ENCODE measurements around the gene BIRC6. TPM values are rescaled to one million over a fixed set of nuclear protein-coding genes. Genes with fewer than 3 reads are reported as not detected.

Gene BIRC6
- total RNA-seq, 1 donor from 2014 or later, result 59.4 TPM

GRCh38 chr2:32565902-32566301 lies 209.1 kb downstream of the BIRC6 start:
- peaks cover 0 to 7% of the 10 kb centered on the region in 2 donors for H3K9me3 ChIP-seq
- no peaks in the 10 kb centered on the region for H3K4me1 ChIP-seq
- TF ChIP-seq, protein P1, sequence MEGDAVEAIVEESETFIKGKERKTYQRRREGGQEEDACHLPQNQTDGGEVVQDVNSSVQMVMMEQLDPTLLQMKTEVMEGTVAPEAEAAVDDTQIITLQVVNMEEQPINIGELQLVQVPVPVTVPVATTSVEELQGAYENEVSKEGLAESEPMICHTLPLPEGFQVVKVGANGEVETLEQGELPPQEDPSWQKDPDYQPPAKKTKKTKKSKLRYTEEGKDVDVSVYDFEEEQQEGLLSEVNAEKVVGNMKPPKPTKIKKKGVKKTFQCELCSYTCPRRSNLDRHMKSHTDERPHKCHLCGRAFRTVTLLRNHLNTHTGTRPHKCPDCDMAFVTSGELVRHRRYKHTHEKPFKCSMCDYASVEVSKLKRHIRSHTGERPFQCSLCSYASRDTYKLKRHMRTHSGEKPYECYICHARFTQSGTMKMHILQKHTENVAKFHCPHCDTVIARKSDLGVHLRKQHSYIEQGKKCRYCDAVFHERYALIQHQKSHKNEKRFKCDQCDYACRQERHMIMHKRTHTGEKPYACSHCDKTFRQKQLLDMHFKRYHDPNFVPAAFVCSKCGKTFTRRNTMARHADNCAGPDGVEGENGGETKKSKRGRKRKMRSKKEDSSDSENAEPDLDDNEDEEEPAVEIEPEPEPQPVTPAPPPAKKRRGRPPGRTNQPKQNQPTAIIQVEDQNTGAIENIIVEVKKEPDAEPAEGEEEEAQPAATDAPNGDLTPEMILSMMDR (IDR thresholded peaks at IDR 0.05), result no peak
- H3K27me3 ChIP-seq, result no peaks in the 10 kb centered on the region
- intact Hi-C loops (cut with DNase I), result no loop called here
- H3K36me3 ChIP-seq, result peaks cover 0 to 22% of the 10 kb centered on the region in 2 donors
- no peak overlapping the region for H3K4me3 ChIP-seq
- H3K27ac ChIP-seq, result no peak overlapping the region
- DNase-seq (ENCODE audit: low spot score in 2 of 2), result no peak

- H3K36me3 ChIP-seq, result peaks cover 10 to 13% of the 10 kb centered on the region in 2 donors
- TF ChIP-seq, protein P1 (IDR thresholded peaks at IDR 0.05), result no peak
- no peaks in the 10 kb centered on the region for H3K27me3 ChIP-seq
- intact Hi-C loops (cut with DNase I), result no loop called here
- no peak for DNase-seq (ENCODE audit: low spot score in 2 of 2)
- H3K4me1 ChIP-seq, result no peaks in the 10 kb centered on the region
- H3K9me3 ChIP-seq, result no peaks in the 10 kb centered on the region
- no peak overlapping the region for H3K4me3 ChIP-seq
- H3K27ac ChIP-seq, result no peak overlapping the region
Measured at GRCh38 chr2:32572030-32572429, 215.2 kb downstream of the BIRC6 start.

DNA sequence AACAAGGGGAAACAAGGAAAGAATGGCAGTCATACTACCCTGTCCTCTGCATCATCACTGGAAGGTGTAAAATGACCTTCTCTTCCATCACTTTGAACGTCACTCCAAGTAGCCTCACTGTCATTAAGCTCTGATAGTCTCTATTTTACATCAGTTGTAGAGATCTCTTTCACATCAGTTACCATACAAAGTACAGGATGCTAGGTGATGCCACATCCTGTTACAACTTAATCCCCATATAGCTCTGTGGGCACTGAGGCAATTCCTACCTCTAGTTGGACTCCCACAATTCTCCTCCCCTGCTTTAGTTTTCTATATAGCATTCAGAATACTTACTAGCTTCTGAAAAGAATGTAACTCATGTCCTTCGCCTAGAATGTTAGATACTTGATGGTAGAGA lies 215.9 kb downstream of the BIRC6 start:
- no peak overlapping the region for H3K4me3 ChIP-seq
- H3K4me1 ChIP-seq, result no peaks in the 10 kb centered on the region
- peaks cover 10% of the 10 kb centered on the region in 2 donors for H3K36me3 ChIP-seq
- intact Hi-C loops (cut with DNase I), result no loop called here
- no peak overlapping the region for H3K27ac ChIP-seq
- no peaks in the 10 kb centered on the region for H3K27me3 ChIP-seq
- DNase-seq (ENCODE audit: low spot score in 2 of 2), result no peak
- TF ChIP-seq, protein P1 (IDR thresholded peaks at IDR 0.05), result no peak
- no peaks in the 10 kb centered on the region for H3K9me3 ChIP-seq

GRCh38 chr2:32591669-32592463 lies 235.0 kb downstream of the BIRC6 start:
- H3K27me3 ChIP-seq, result no peaks in the 10 kb centered on the region
- intact Hi-C loops (cut with DNase I), result no loop called here
- no peaks in the 10 kb centered on the region for H3K9me3 ChIP-seq
- no peak overlapping the region for H3K27ac ChIP-seq
- TF ChIP-seq, protein P1 (IDR thresholded peaks at IDR 0.05), result no peak
- no peaks in the 10 kb centered on the region for H3K36me3 ChIP-seq
- no peak for DNase-seq (ENCODE audit: low spot score in 2 of 2)
- H3K4me3 ChIP-seq, result no peak overlapping the region
- no peaks in the 10 kb centered on the region for H3K4me1 ChIP-seq

DNA sequence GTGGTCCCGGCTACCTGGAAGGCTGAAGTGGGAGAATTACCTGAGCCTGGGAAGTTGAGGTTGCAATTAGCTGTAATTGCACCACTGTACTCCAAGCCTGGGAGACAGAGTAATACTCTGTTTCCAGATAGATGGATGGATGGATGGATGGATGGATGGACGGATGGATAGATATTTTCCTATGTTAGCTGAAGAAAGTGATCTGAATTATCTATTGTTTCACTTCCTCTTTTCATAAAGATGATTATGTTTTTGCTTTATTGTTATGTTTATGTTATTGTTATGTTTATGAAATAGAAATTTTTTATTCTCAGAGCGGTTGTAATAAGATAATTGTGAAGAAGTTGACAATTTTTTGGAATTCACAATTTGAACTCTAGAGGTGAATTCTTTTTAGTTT lies 237.8 kb downstream of the BIRC6 start:
- H3K27me3 ChIP-seq, result no peaks in the 10 kb centered on the region
- no peaks in the 10 kb centered on the region for H3K4me1 ChIP-seq
- H3K27ac ChIP-seq, result no peak overlapping the region
- TF ChIP-seq, protein P1 (IDR thresholded peaks at IDR 0.05), result no peak
- H3K4me3 ChIP-seq, result no peak overlapping the region
- intact Hi-C loops (cut with DNase I), result no loop called here
- DNase-seq (ENCODE audit: low spot score in 2 of 2), result no peak
- H3K36me3 ChIP-seq, result peaks cover 10 to 13% of the 10 kb centered on the region in 2 donors
- H3K9me3 ChIP-seq, result no peaks in the 10 kb centered on the region
